HG03469 (cell line): ENCODE data around the gene P3H3.

Experiments
- ATAC-seq: cut with Tn5 transposase; IDR thresholded peaks from one replicate; pipeline ENCODE4 v1.9.1; 2021; ENCODE audit warnings: mild to moderate bottlenecking, moderate library complexity, moderate number of reproducible peaks; ENCODE audit not compliant: unreplicated experiment

P3H3 gene

GRCh38 chr12:6796576-6796975, 31.6 kb upstream of the P3H3 start:
- ATAC-seq = no peak

- ATAC-seq = no peak
Measured at GRCh38 chr12:6799147-6799546, 29.1 kb upstream of the P3H3 start.

- no peak for ATAC-seq
Measured at GRCh38 chr12:6807170-6807569, 21.0 kb upstream of the P3H3 start.

- ATAC-seq = no peak
Measured at GRCh38 chr12:6809056-6809455, 19.2 kb upstream of the P3H3 start.

- no peak for ATAC-seq
Measured at GRCh38 chr12:6810758-6811157, 17.4 kb upstream of the P3H3 start.

GRCh38 chr12:6813363-6813762, 14.8 kb upstream of the P3H3 start:
- no peak for ATAC-seq

- no peak for ATAC-seq
Measured at GRCh38 chr12:6816598-6816997, 11.6 kb upstream of the P3H3 start.

- ATAC-seq = no peak
Measured at GRCh38 chr12:6817098-6817497, 11.1 kb upstream of the P3H3 start.

- ATAC-seq = no peak
Measured at GRCh38 chr12:6817662-6818157, 10.5 kb upstream of the P3H3 start.

GRCh38 chr12:6818222-6818621, 10.0 kb upstream of the P3H3 start:
- ATAC-seq = no peak

GRCh38 chr12:6818645-6819044, 9.6 kb upstream of the P3H3 start:
- no peak for ATAC-seq

GRCh38 chr12:6819106-6820030, 8.8 kb upstream of the P3H3 start:
- no peak for ATAC-seq

GRCh38 chr12:6820166-6820565, 8.0 kb upstream of the P3H3 start:
- ATAC-seq = no peak

GRCh38 chr12:6821591-6822425, 6.4 kb upstream of the P3H3 start, which contains the start of gene GPR162:
TSS of gene GPR162 (plus strand) at chr12:6821821. CDS start at chr12:6823899, 2,078 bp downstream.
- ATAC-seq = no peak

- ATAC-seq = no peak
Measured at GRCh38 chr12:6822426-6823135, 5.6 kb upstream of the P3H3 start.

- no peak for ATAC-seq
Measured at GRCh38 chr12:6823182-6824084, 4.8 kb upstream of the P3H3 start.

- ATAC-seq = no peak
Measured at GRCh38 chr12:6824085-6824775, 4.0 kb upstream of the P3H3 start.

GRCh38 chr12:6824901-6825381, 3.3 kb upstream of the P3H3 start:
- no peak for ATAC-seq
